Measurements from ENCODE around the gene PLA2G4A.

Gene PLA2G4A

GRCh38 chr1:186807163-186807562 is 21.6 kb upstream of the PLA2G4A start:
- no peak overlapping the region for H3K4me3 ChIP-seq (ENCODE audit: low read length)
- no peak for DNase-seq (ENCODE audit: low read depth)
- TF ChIP-seq CTCF (conservative IDR thresholded peaks at IDR 0.05; ENCODE audit: low read length) = no peak

DNA sequence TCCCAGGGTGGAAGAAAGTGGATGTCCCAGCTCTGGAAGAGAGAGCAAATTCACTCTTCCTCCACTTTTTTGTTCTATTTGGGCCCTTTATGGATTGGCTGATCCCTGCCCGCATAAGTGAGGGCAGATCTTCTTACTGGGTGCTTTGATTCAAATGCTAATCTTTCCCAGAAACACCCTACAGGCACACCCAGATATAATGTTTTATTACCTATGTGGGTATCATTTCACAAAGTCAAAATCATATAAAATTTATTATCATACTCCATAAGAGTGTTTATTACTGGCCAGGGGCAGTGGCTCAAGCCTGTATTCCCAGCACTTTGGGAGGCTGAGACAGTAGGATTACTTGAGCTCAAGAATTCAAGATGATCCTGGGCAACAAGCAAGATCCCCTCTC is 16.9 kb upstream of the PLA2G4A start:
- DNase-seq (ENCODE audit: low read depth) = no peak
- no peak overlapping the region for H3K4me3 ChIP-seq (ENCODE audit: low read length)
- no peak for TF ChIP-seq CTCF (conservative IDR thresholded peaks at IDR 0.05; ENCODE audit: low read length)

DNA sequence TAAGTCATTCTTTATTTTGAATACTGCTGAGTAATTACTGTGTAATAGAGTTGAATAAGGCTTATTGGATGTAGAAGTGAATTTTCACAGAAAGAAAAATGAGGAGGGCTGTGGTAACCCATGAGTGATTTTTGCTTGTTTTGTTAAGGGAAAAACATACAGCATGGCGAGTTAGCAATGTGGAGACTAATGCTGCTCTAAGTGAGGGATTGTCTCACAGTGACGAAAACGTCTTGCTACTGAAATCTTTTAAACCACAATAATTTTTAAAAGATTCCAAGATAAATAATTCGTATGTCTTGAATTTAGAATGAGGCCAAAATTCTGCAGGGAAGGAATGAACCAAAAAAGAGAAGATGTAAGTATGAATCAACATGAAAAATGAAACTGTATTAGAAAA is 16.2 kb upstream of the PLA2G4A start:
- no peak for TF ChIP-seq CTCF (conservative IDR thresholded peaks at IDR 0.05; ENCODE audit: low read length)
- DNase-seq (ENCODE audit: low read depth) = peak; percentile 56

GRCh38 chr1:186813420-186813819 is 15.3 kb upstream of the PLA2G4A start:
- no peak for DNase-seq (ENCODE audit: low read depth)
- no peak overlapping the region for H3K4me3 ChIP-seq (ENCODE audit: low read length)
- no peak for TF ChIP-seq CTCF (conservative IDR thresholded peaks at IDR 0.05; ENCODE audit: low read length)

More for the DNA sequence above, 16.2 kb upstream of the PLA2G4A start:
- H3K4me3 ChIP-seq (ENCODE audit: low read length) = no peak overlapping the region

DNA sequence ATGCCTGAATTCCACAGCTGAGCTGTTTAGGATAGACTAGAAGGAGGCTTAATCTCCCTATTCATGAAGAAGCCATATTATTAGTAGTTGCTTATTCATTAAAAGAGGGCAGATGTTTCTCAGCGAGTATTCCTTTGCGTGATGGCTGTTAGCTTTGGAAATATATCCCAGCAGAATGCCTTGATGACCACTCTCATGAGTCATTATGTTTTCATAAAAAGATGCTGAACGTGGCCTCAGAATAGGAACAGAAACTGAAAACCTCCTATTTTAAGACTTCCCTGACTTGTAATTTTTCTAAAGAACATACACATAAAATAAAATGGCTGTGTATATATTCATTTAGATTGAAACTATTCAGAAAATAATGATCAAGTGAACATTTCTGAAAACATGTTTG is 9.6 kb upstream of the PLA2G4A start:
- no peak overlapping the region for H3K4me3 ChIP-seq (ENCODE audit: low read length)
- peak; percentile 16 for DNase-seq (ENCODE audit: low read depth)
- TF ChIP-seq CTCF (conservative IDR thresholded peaks at IDR 0.05; ENCODE audit: low read length) = no peak

- no peak overlapping the region for H3K4me3 ChIP-seq (ENCODE audit: low read length)
- no peak for TF ChIP-seq CTCF (conservative IDR thresholded peaks at IDR 0.05; ENCODE audit: low read length)
- DNase-seq (ENCODE audit: low read depth) = no peak
Observed at GRCh38 chr1:186819563-186819962, 9.2 kb upstream of the PLA2G4A start.

GRCh38 chr1:186829686-186830587 is 1.2 kb downstream of the PLA2G4A start:
- no peak overlapping the region for H3K4me3 ChIP-seq (ENCODE audit: low read length)
- no peak for TF ChIP-seq CTCF (conservative IDR thresholded peaks at IDR 0.05; ENCODE audit: low read length)
- DNase-seq (ENCODE audit: low read depth) = no peak

Data from AG10803 (cell line).